HEK293 (cell line): ENCODE results near the gene PCDHA12.

Experiments used
- CTCF ChIA-PET: fragments of 350-600 bp; formaldehyde crosslinking; extraction: SDS; loops from one replicate; lab custom pipeline; 2021; ENCODE audit warnings: antibody characterized with exemption; lab: Yijun Ruan, JAX
- POLR2A ChIA-PET: fragments of 300-600 bp; formaldehyde crosslinking; extraction: SDS; loops from one replicate; lab custom pipeline; 2020; ENCODE audit warnings: antibody characterized with exemption, inconsistent platforms; lab: Yijun Ruan, JAX
- H3K27ac ChIP-seq: fragments of 200-500 bp; sonication (Bioruptor generic); 2 replicates; pipeline ENCODE4 v1.5.1; 2014; ENCODE audit warnings: low read depth, low read length, control low read depth, inconsistent platforms; ENCODE audit errors: extremely low read depth
- H3K36me3 ChIP-seq, 2 experiments: fragments of 200-500 bp in 1 of 2; sonication (Bioruptor generic) in 1 of 2; 1 replicate in 1 of 2; 2 replicates in 1 of 2; pipeline ENCODE4 v1.5.1; 2014 to 2017; ENCODE audit warnings: inconsistent platforms in 2 of 2, low read length in 2 of 2; ENCODE audit not compliant: control insufficient read depth in 2 of 2, insufficient read depth in 1 of 2
- H3K4me1 ChIP-seq: fragments of 200-500 bp; sonication (Bioruptor generic); 2 replicates; pipeline ENCODE4 v1.5.1; 2014; ENCODE audit warnings: mild to moderate bottlenecking, low read length, inconsistent platforms; ENCODE audit not compliant: control insufficient read depth, insufficient read depth
- H3K4me3 ChIP-seq: 2 replicates; pipeline ENCODE4 v1.5.1; 2011; ENCODE audit warnings: low read depth, mild to moderate bottlenecking, control low read depth, low read length, moderate library complexity
- H3K9me3 ChIP-seq: fragments of 200-500 bp; sonication (Bioruptor generic); 2 replicates; pipeline ENCODE4 v1.5.1; 2014; ENCODE audit warnings: low read depth, low read length, inconsistent platforms; ENCODE audit not compliant: control insufficient read depth, insufficient read depth
- HOXD13 ChIP-seq: sonication (generic); formaldehyde crosslinking; IDR thresholded peaks from 2 replicates; pipeline ENCODE4 v1.8.0; 2022; ENCODE audit warnings: missing genetic modification reagents, borderline replicate concordance
- KLF10 ChIP-seq: fragments of 450-650 bp; IDR thresholded peaks from 2 replicates; pipeline ENCODE4 v1.5.1; 2018; ENCODE audit warnings: missing biosample characterization, mild to moderate bottlenecking, missing genetic modification characterization
- OSR2 ChIP-seq: fragments of 450-650 bp; formaldehyde crosslinking; IDR thresholded peaks from 2 replicates; pipeline ENCODE4 v1.5.1; 2016; ENCODE audit warnings: missing biosample characterization, missing genetic modification characterization
- REST ChIP-seq: fragments of 450-650 bp; formaldehyde crosslinking; IDR thresholded peaks from 2 replicates; pipeline ENCODE4 v1.5.1; 2016; ENCODE audit warnings: missing biosample characterization, missing genetic modification characterization
- YY1 ChIP-seq: fragments of 450-650 bp; formaldehyde crosslinking; IDR thresholded peaks from 2 replicates; pipeline ENCODE4 v1.5.1; 2018; ENCODE audit warnings: missing biosample characterization, missing genetic modification characterization
- ZBTB17 ChIP-seq: fragments of 450-650 bp; formaldehyde crosslinking; IDR thresholded peaks from 2 replicates; pipeline ENCODE4 v1.5.1; 2016; ENCODE audit warnings: missing biosample characterization, missing genetic modification characterization
- ZFHX2 ChIP-seq: fragments of 450-650 bp; formaldehyde crosslinking; conservative IDR thresholded peaks from 2 replicates; pipeline ENCODE4 v1.5.1; 2016; ENCODE audit warnings: missing biosample characterization, missing genetic modification characterization
- ZNF302 ChIP-seq: fragments of 450-650 bp; formaldehyde crosslinking; IDR thresholded peaks from 2 replicates; pipeline ENCODE4 v1.5.1; 2016; ENCODE audit warnings: missing biosample characterization, missing genetic modification characterization, low read depth
- ZNF544 ChIP-seq: fragments of 450-650 bp; formaldehyde crosslinking; IDR thresholded peaks from 2 replicates; pipeline ENCODE4 v1.5.0; 2017; ENCODE audit warnings: missing biosample characterization, missing genetic modification characterization
- ZNF555 ChIP-seq: fragments of 450-650 bp; formaldehyde crosslinking; conservative IDR thresholded peaks from 2 replicates; pipeline ENCODE4 v1.5.1; 2017; ENCODE audit warnings: missing biosample characterization, mild to moderate bottlenecking, missing genetic modification characterization, inconsistent platforms
- ZNF654 ChIP-seq: fragments of 450-650 bp; formaldehyde crosslinking; IDR thresholded peaks from 2 replicates; pipeline ENCODE4 v1.5.1; 2016; ENCODE audit warnings: low read depth, missing biosample characterization, missing genetic modification characterization
- ZNF664 ChIP-seq: fragments of 450-650 bp; formaldehyde crosslinking; IDR thresholded peaks from 2 replicates; pipeline ENCODE4 v1.5.1; 2016; ENCODE audit warnings: missing biosample characterization, missing genetic modification characterization
- ZNF677 ChIP-seq: fragments of 450-650 bp; IDR thresholded peaks from 2 replicates; pipeline ENCODE4 v1.5.0; 2018; ENCODE audit warnings: missing biosample characterization, mild to moderate bottlenecking, missing genetic modification characterization, moderate library complexity
- ZSCAN30 ChIP-seq: fragments of 450-650 bp; IDR thresholded peaks from 2 replicates; pipeline ENCODE4 v1.5.1; 2018; ENCODE audit warnings: missing biosample characterization, mild to moderate bottlenecking, missing genetic modification characterization, moderate library complexity
- TF ChIP-seq, protein P1 (sequence below): fragments of 450-650 bp; formaldehyde crosslinking; IDR thresholded peaks from 2 replicates; pipeline ENCODE4 v1.5.1; 2016; ENCODE audit warnings: missing biosample characterization, missing genetic modification characterization

PCDHA12 gene

DNA sequence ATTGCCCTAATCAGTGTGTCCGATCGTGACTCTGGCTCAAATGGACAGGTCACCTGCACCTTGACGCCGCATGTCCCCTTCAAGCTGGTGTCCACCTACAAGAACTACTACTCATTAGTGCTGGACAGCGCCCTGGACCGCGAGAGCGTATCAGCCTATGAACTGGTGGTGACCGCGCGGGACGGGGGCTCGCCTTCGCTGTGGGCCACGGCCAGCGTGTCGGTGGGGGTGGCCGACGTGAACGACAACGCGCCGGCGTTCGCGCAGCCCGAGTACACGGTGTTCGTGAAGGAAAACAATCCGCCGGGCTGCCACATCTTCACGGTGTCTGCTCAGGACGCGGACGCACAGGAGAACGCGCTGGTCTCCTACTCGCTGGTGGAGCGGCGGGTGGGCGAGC lies 8.3 kb downstream of the PCDHA12 start:
- Histone ChIP-seq H3K36me3 (no peaks in the 10 kb centered on the region), H3K9me3 (no peaks in the 10 kb centered on the region), H3K4me1 (no peaks in the 10 kb centered on the region), H3K4me3 (no peak overlapping the region), H3K27ac (no peak overlapping the region)
- CTCF ChIA-PET, result interaction anchor here (0.6 to 5.1 kb wide), 12 partner anchors 10 to 207 kb away, joined by 3 to 81 read pairs (median 8); partner anchors contain the start of gene PCDHAC1
- POLR2A ChIA-PET, result no interaction called here
- TF ChIP-seq, protein P1, sequence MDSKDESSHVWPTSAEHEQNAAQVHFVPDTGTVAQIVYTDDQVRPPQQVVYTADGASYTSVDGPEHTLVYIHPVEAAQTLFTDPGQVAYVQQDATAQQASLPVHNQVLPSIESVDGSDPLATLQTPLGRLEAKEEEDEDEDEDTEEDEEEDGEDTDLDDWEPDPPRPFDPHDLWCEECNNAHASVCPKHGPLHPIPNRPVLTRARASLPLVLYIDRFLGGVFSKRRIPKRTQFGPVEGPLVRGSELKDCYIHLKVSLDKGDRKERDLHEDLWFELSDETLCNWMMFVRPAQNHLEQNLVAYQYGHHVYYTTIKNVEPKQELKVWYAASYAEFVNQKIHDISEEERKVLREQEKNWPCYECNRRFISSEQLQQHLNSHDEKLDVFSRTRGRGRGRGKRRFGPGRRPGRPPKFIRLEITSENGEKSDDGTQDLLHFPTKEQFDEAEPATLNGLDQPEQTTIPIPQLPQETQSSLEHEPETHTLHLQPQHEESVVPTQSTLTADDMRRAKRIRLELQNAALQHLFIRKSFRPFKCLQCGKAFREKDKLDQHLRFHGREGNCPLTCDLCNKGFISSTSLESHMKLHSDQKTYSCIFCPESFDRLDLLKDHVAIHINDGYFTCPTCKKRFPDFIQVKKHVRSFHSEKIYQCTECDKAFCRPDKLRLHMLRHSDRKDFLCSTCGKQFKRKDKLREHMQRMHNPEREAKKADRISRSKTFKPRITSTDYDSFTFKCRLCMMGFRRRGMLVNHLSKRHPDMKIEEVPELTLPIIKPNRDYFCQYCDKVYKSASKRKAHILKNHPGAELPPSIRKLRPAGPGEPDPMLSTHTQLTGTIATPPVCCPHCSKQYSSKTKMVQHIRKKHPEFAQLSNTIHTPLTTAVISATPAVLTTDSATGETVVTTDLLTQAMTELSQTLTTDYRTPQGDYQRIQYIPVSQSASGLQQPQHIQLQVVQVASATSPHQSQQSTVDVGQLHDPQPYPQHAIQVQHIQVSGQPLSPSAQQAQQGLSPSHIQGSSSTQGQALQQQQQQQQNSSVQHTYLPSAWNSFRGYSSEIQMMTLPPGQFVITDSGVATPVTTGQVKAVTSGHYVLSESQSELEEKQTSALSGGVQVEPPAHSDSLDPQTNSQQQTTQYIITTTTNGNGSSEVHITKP (tag by site-specific recombination), result no peak
- no peak for TF ChIP-seq ZNF664
- TF ChIP-seq KLF10, result no peak
- no peak for TF ChIP-seq REST
- TF ChIP-seq ZBTB17 (tag by site-specific recombination), result no peak
- no peak for TF ChIP-seq ZNF555 (tag by site-specific recombination)
- TF ChIP-seq ZNF677 (tag by site-specific recombination), result no peak

- Histone ChIP-seq H3K4me3 (no peak overlapping the region), H3K36me3 (no peaks in the 10 kb centered on the region), H3K9me3 (no peaks in the 10 kb centered on the region), H3K4me1 (no peaks in the 10 kb centered on the region), H3K27ac (no peak overlapping the region)
- CTCF ChIA-PET, result interaction anchor here (0.6 to 1.5 kb wide), 2 partner anchors 157 to 526 kb away, joined by 3 to 9 read pairs; no protein-coding TSS in a partner anchor
- POLR2A ChIA-PET, result no interaction called here
- TF ChIP-seq OSR2 (tag by site-specific recombination), result no peak
- no peak for TF ChIP-seq YY1
- no peak for TF ChIP-seq ZNF544
- no peak for TF ChIP-seq ZNF302 (tag by site-specific recombination)
- no peak for TF ChIP-seq ZFHX2 (tag by site-specific recombination)
- TF ChIP-seq ZNF654 (tag by site-specific recombination), result no peak
- no peak for TF ChIP-seq ZSCAN30 (tag by site-specific recombination)
- TF ChIP-seq HOXD13 (CRISPR knock-in tag), result no peak
These were observed 9.0 kb downstream of the PCDHA12 start for GRCh38 chr5:140883927-140884697.
